ENCODE measurements around the gene CD8B. TPM values are rescaled to one million over a fixed set of nuclear protein-coding genes. Genes with fewer than 3 reads are reported as not detected.
A peak's percentile ranks its signal among the peaks of the same experiment; 100 is the strongest.

CD8B gene
- total RNA-seq, 1 experiment from 2014 or later: 0.24 TPM

GRCh38 chr2:86831537-86831936, 30.1 kb downstream of the CD8B start:
- H3K4me1 Mint-ChIP-seq: peaks cover 6 to 25% of the 10 kb centered on the region in 2 experiments
- no peak for TF ChIP-seq CTCF (conservative IDR thresholded peaks at IDR 0.05)
- no peak overlapping the region for H3K56ac ChIP-seq (ENCODE audit: insufficient read length, low read depth, low read length)
- H3K36me3 Mint-ChIP-seq (ENCODE audit: insufficient read depth in 1 of 3, low read depth in 3 of 3): no peaks in the 10 kb centered on the region
- no peak overlapping the region for H4K8ac ChIP-seq (replicated peaks; ENCODE audit: insufficient read length, low read depth, low read length)
- H3K23ac ChIP-seq (ENCODE audit: insufficient read length, low read depth, low read length): no peak overlapping the region
- no peaks in the 10 kb centered on the region for H3K79me2 ChIP-seq (ENCODE audit: insufficient read depth, low read length)
- no peak overlapping the region for H3K4ac ChIP-seq (ENCODE audit: low read depth, low read length)
- no peaks in the 10 kb centered on the region for H3K79me1 ChIP-seq (ENCODE audit: insufficient read depth, low read depth, low read length, poor library complexity, severe bottlenecking)
- peak overlapping the region; percentile 20 to 93 (median 87); a peak in 4 of 7 replicates for H3K27ac Mint-ChIP-seq
- no peaks in the 10 kb centered on the region for H3K27me3 ChIP-seq (ENCODE audit: insufficient read depth, low read length)
- H2BK20ac ChIP-seq (ENCODE audit: low read depth, low read length, poor library complexity, severe bottlenecking): no peak overlapping the region
- H2BK12ac ChIP-seq (ENCODE audit: insufficient read length, low read depth, low read length): no peak overlapping the region
- no peak overlapping the region for H2BK120ac ChIP-seq (ENCODE audit: low read depth, low read length, poor library complexity, severe bottlenecking)
- H3K23me2 ChIP-seq (ENCODE audit: insufficient read length, low read depth, low read length, poor library complexity, severe bottlenecking): no peaks in the 10 kb centered on the region
- H3K9ac ChIP-seq (ENCODE audit: extremely low read depth, insufficient read length, low read length): no peak overlapping the region
- H3K4me2 ChIP-seq (ENCODE audit: insufficient read depth, insufficient read length, low read length): no peak overlapping the region
- H3K4me1 ChIP-seq (ENCODE audit: insufficient read depth, low read length): peaks cover 4% of the 10 kb centered on the region
- no peak overlapping the region for H2AFZ ChIP-seq (ENCODE audit: low read length)
- H3K9me3 ChIP-seq (ENCODE audit: control insufficient read depth, low read depth, low read length): no peaks in the 10 kb centered on the region
- H3K4me3 Mint-ChIP-seq: no peak overlapping the region; a peak in 1 of 5 replicates
- no peaks in the 10 kb centered on the region for H4K20me1 ChIP-seq (ENCODE audit: control insufficient read depth, insufficient read depth, insufficient read length)
- H3T11ph ChIP-seq (ENCODE audit: low read length): no peak overlapping the region
- H2BK15ac ChIP-seq (ENCODE audit: low read depth, low read length): no peak overlapping the region
- H3K18ac ChIP-seq (ENCODE audit: insufficient read length, low read depth, low read length): no peak overlapping the region
- H3K14ac ChIP-seq (ENCODE audit: insufficient read depth, low read length): no peak overlapping the region
- no peak overlapping the region for H4K91ac ChIP-seq (ENCODE audit: insufficient read length, low read depth, low read length)
- no peaks in the 10 kb centered on the region for H3K9me3 Mint-ChIP-seq
- peaks cover 2% of the 10 kb centered on the region; the same call in 1 of the 2 replicates for H3K27me3 Mint-ChIP-seq (ENCODE audit: low read depth)
- no peak overlapping the region for H4K5ac ChIP-seq (ENCODE audit: insufficient read length, low read depth, low read length)
- WGBS (ENCODE audit: extremely low coverage, insufficient read length, low lambda C conversion rate): no CpG with 5 or more reads among the region's 2 CpGs
- H3K27ac ChIP-seq (ENCODE audit: insufficient read length, low read depth, low read length): no peak overlapping the region
- H2BK5ac ChIP-seq (ENCODE audit: insufficient read length, low read length): no peak overlapping the region
- no peak overlapping the region for H2AK5ac ChIP-seq (ENCODE audit: insufficient read length, low read length)
- DNase-seq: no peak
